HEK293T (cell line): Measurements from ENCODE around the gene RNH1.

Experiments used
- CTCF ChIA-PET: fragments of 350-600 bp; formaldehyde crosslinking; extraction: SDS; loops from one replicate; lab custom pipeline; 2021; ENCODE audit warnings: antibody characterized with exemption, inconsistent platforms; lab: Yijun Ruan, JAX
- POLR2A ChIA-PET: fragments of 350-600 bp; formaldehyde crosslinking; extraction: SDS; loops from one replicate; lab custom pipeline; 2020; ENCODE audit warnings: antibody characterized with exemption, inconsistent platforms; lab: Yijun Ruan, JAX
- DNase-seq: peaks from one replicate; pipeline ENCODE4 v3.0.0; 2012; ENCODE audit warnings: mixed read lengths; ENCODE audit errors: extremely low spot score
- ARNT ChIP-seq: fragments of 450-650 bp; IDR thresholded peaks from 2 replicates; pipeline ENCODE4 v1.6.1; 2017; ENCODE audit warnings: mild to moderate bottlenecking
- BHLHE40 ChIP-seq: fragments of 450-650 bp; IDR thresholded peaks from 2 replicates; pipeline ENCODE4 v1.6.1; 2016; ENCODE audit warnings: mild to moderate bottlenecking, moderate library complexity, borderline replicate concordance
- CTBP1 ChIP-seq: fragments of 450-650 bp; IDR thresholded peaks from 2 replicates; pipeline ENCODE4 v1.6.1; 2016; ENCODE audit warnings: borderline replicate concordance
- ELF4 ChIP-seq: fragments of 450-650 bp; IDR thresholded peaks from 2 replicates; pipeline ENCODE4 v1.6.1; 2017; ENCODE audit warnings: antibody characterized with exemption
- FOXA1 ChIP-seq: fragments of 450-650 bp; IDR thresholded peaks from 2 replicates; pipeline ENCODE4 v1.6.1; 2016; ENCODE audit warnings: mild to moderate bottlenecking
- FOXK2 ChIP-seq: fragments of 450-650 bp; IDR thresholded peaks from 2 replicates; pipeline ENCODE4 v1.6.1; 2016; ENCODE audit warnings: mild to moderate bottlenecking
- FOXM1 ChIP-seq: fragments of 450-650 bp; IDR thresholded peaks from 2 replicates; pipeline ENCODE4 v1.6.1; 2017; ENCODE audit warnings: mild to moderate bottlenecking, borderline replicate concordance
- HDGF ChIP-seq: fragments of 450-650 bp; IDR thresholded peaks from 2 replicates; pipeline ENCODE4 v1.6.1; 2017; ENCODE audit warnings: antibody characterized with exemption, borderline replicate concordance
- L3MBTL2 ChIP-seq: fragments of 450-650 bp; conservative IDR thresholded peaks from 2 replicates; pipeline ENCODE4 v1.6.1; 2016; ENCODE audit warnings: mild to moderate bottlenecking
- LEF1 ChIP-seq: fragments of 450-650 bp; IDR thresholded peaks from 2 replicates; pipeline ENCODE4 v1.6.1; 2017; ENCODE audit warnings: mild to moderate bottlenecking, borderline replicate concordance
- NFRKB ChIP-seq: fragments of 450-650 bp; IDR thresholded peaks from 2 replicates; pipeline ENCODE4 v1.6.1; 2016; ENCODE audit warnings: mild to moderate bottlenecking, moderate library complexity
- SP1 ChIP-seq: fragments of 450-650 bp; IDR thresholded peaks from 2 replicates; pipeline ENCODE4 v1.6.1; 2017
- SUZ12 ChIP-seq: fragments of 450-650 bp; IDR thresholded peaks from 2 replicates; pipeline ENCODE4 v1.6.1; 2016; ENCODE audit warnings: mild to moderate bottlenecking
- TARDBP ChIP-seq: fragments of 450-650 bp; IDR thresholded peaks from 2 replicates; pipeline ENCODE4 v1.6.1; 2016
- ZNF384 ChIP-seq: fragments of 450-650 bp; IDR thresholded peaks from 2 replicates; pipeline ENCODE4 v1.6.1; 2016
- TF ChIP-seq, protein P1 (sequence below): fragments of 450-650 bp; IDR thresholded peaks from 2 replicates; pipeline ENCODE4 v1.6.1; 2016

The RNH1 gene

GRCh38 chr11:451738-452137 lies 55.3 kb downstream of the RNH1 start:
- DNase-seq = no peak
- TF ChIP-seq BHLHE40 (no peak), SUZ12 (no peak), FOXM1 (no peak), LEF1 (no peak), FOXA1 (no peak), ARNT (no peak), L3MBTL2 (no peak), ZNF384 (no peak), HDGF (no peak)
- ChIA-PET POLR2A (interaction anchor here (4.7 kb wide), 1 partner anchor 244 kb away, joined by 41 read pairs; the partner anchor contains the start of genes BET1L and RIC8A), CTCF (no interaction called here)

- ChIA-PET POLR2A (interaction anchor here (1.5 to 4.7 kb wide), 3 partner anchors 67 to 243 kb away, joined by 5 to 41 read pairs (median 5); partner anchors contain the start of genes BET1L and RIC8A), CTCF (interaction anchor here (0.5 kb wide), 1 partner anchor 35 kb away, joined by 3 read pairs; no protein-coding TSS in a partner anchor)
- DNase-seq = peak; percentile 55
Observed at GRCh38 chr11:450809-451451, 56.1 kb downstream of the RNH1 start.

DNA sequence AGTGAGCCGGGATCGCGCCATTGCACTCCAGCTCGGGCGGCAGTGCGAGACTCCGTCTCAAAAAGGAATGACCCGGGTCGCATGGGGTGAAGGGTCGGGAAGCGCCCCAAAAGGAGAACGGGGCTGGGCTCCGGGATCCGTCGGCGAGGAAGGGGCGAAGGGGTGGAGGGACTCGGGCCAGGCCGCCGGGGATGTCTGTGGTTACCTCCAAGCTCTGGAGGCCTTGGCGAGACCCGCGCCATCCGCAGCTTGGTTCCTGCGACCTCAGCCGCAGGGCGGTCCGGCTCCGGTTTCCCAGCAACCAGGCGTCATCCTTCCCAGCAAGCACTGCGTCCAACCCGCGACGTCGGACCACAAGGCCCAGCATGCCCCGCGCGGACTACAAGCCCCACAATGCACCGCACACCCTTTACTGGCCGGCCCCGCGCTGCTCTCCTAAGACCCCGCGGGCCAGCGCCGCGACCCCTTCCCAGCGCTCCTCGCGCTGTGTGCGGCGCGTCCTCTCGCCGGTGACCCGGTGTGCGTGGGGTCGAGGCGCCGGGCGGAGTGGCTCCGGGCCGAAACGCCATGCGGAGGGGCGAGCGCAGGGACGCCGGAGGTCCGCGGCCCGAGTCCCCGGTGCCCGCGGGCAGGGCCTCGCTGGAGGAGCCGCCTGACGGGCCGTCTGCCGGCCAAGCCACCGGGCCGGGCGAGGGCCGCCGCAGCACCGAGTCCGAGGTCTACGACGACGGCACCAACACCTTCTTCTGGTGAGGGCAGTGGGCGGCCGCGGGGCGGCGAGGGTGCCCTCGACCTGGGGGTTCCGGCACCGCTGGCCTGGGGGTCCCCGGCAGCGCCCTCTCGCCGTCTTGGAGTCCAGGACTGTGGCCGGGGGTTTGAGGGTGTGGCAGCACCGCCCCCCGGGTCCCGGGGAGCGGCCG lies 56.9 kb downstream of the RNH1 start, which contains the start of gene PTDSS2:
Gene PTDSS2 (plus strand): TSS at position 391 of the 920 bp plus-strand sequence. CDS start 177 bp downstream, at position 568.
- ChIA-PET POLR2A (interaction anchor here (0.7 to 4.7 kb wide), 14 partner anchors 13 to 242 kb away, joined by 3 to 41 read pairs (median 4); partner anchors contain the start of genes BET1L, RIC8A and RNH1), CTCF (interaction anchor here (0.5 to 0.6 kb wide), 3 partner anchors 34 to 189 kb away, joined by 3 read pairs; no protein-coding TSS in a partner anchor)
- peak; percentile 94 for DNase-seq
- no peak for TF ChIP-seq FOXA1
- TF ChIP-seq ELF4 = peak; percentile 38; the same call in 1 of the 2 replicates
- TF ChIP-seq SUZ12 = no peak
- peak; percentile 38; the same call in 1 of the 2 replicates for TF ChIP-seq FOXM1
- TF ChIP-seq LEF1 = peak; percentile 48; the same call in 1 of the 2 replicates
- TF ChIP-seq CTBP1 = no peak
- TF ChIP-seq ARNT = 0 out of 2 replicates have a peak, but pooled peaks have one; percentile 2

More at GRCh38 chr11:450809-451451, 56.1 kb downstream of the RNH1 start:
- peak; percentile 86 for TF ChIP-seq L3MBTL2
- no peak for TF ChIP-seq SP1

DNA sequence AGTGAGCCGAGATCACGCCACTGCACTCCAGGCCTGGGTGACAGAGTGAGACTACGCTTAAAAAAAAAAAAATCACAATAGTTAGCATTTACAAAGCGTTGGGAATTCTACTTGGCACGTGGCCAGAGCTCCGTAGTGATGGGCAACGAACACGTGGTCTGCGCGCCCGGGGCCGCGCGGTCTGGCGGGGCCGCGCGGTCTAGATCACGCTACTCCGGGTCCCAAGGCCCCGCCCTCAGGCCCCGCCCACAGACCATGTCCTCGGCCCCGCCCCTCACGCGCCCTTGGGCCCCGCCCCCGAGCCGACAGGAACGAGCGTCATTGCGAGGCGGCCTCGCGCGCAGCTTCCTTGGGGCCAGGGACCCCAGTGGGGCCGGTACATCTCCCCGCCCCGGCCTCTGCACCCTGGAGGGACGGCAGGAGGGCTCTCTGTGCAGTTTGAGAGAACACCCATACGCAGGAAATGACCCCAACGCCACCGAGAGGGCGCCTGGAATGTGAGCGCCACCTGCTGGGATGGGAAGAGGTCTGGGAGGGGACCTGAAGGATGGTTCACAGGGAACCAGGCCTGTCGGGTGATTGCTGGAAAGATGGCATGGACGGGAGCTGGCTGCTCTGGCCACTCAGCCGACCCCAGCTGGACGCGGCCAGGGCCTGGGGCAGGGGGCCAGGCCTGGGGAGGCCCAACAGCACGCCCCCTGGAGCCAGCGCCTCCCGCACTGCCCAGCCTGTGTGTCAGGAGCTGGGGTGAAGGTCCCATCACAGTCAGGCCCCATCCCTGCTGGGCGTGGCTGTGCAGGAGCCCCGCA lies 58.9 kb downstream of the RNH1 start:
- CTCF ChIA-PET = interaction anchor here (0.6 to 1.3 kb wide), 4 partner anchors 41 to 190 kb away, joined by 3 to 5 read pairs (median 4); no protein-coding TSS in a partner anchor
- DNase-seq = peak; percentile 95
- TF ChIP-seq, protein P1, sequence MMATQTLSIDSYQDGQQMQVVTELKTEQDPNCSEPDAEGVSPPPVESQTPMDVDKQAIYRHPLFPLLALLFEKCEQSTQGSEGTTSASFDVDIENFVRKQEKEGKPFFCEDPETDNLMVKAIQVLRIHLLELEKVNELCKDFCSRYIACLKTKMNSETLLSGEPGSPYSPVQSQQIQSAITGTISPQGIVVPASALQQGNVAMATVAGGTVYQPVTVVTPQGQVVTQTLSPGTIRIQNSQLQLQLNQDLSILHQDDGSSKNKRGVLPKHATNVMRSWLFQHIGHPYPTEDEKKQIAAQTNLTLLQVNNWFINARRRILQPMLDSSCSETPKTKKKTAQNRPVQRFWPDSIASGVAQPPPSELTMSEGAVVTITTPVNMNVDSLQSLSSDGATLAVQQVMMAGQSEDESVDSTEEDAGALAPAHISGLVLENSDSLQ = peak; percentile 80
- TF ChIP-seq L3MBTL2 (peak; percentile 84), ELF4 (no peak)
- POLR2A ChIA-PET = interaction anchor here (0.6 to 4.7 kb wide), 11 partner anchors 8 to 240 kb away, joined by 3 to 41 read pairs (median 4); partner anchors contain the start of genes BET1L and RIC8A

DNA sequence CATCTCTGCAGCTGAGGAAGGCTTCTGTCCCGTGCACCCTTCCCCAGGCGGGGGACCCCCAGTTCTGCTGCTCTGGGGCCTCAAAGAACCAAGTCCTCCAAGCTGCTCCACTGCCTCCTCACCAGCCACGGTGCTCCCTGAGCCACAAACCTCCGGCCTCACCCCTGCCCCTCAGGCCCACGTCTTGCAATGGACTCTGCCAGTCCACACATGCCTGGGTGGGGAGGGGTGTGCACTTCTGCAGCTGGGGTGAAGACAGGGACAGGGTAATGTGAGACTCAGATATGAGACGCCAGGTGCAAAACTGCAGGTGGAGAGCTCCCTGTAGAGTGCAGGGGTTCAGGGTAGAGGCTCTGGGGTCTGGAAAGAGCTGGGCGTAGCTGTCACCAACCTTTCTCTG lies 60.2 kb downstream of the RNH1 start:
- ChIA-PET POLR2A (interaction anchor here (1.8 to 4.7 kb wide), 2 partner anchors 129 to 239 kb away, joined by 4 to 41 read pairs; partner anchors contain the start of genes BET1L and RIC8A), CTCF (no interaction called here)
- no peak for TF ChIP-seq FOXK2
- TF ChIP-seq ARNT = no peak
- no peak for TF ChIP-seq LEF1
- TF ChIP-seq ZNF384 = no peak; the same call in 1 of the 2 replicates
- DNase-seq = no peak

GRCh38 chr11:445765-446588 lies 61.1 kb downstream of the RNH1 start:
- no peak for DNase-seq
- ChIA-PET CTCF (interaction anchor here (0.7 kb wide), 1 partner anchor 73 kb away, joined by 5 read pairs; no protein-coding TSS in a partner anchor), POLR2A (interaction anchor here (0.8 kb wide), 1 partner anchor 239 kb away, joined by 4 read pairs; the partner anchor contains the start of genes BET1L and RIC8A)
- TF ChIP-seq ZNF384 = no peak
- no peak for TF ChIP-seq FOXM1
- no peak for TF ChIP-seq TARDBP
- TF ChIP-seq LEF1 = no peak
- TF ChIP-seq SP1 = no peak
- TF ChIP-seq L3MBTL2 = no peak
- TF ChIP-seq FOXK2 = no peak
- TF ChIP-seq ARNT = no peak
- TF ChIP-seq NFRKB = no peak
- TF ChIP-seq SUZ12 = no peak
- TF ChIP-seq ELF4 = no peak
- TF ChIP-seq FOXA1 = no peak
- TF ChIP-seq, protein P1 = no peak
- no peak for TF ChIP-seq BHLHE40
- TF ChIP-seq HDGF = no peak
